GM21526 (cell line): ENCODE results near the gene ACSF3.
"Not testable (repeated sequence)": the region's sequence is repeated elsewhere in the genome, so short reads cannot be mapped to it uniquely, and the experiment has no call there.

Source experiments
- ATAC-seq: cut with Tn5 transposase; IDR thresholded peaks from one replicate; pipeline ENCODE4 v1.9.1; 2021; ENCODE audit warnings: moderate library complexity; ENCODE audit not compliant: unreplicated experiment, low FRiP score

Gene ACSF3

GRCh38 chr16:89055313-89055712 lies 38.3 kb upstream of the ACSF3 start:
- ATAC-seq, result no peak

GRCh38 chr16:89055894-89056555 lies 37.6 kb upstream of the ACSF3 start:
- ATAC-seq, result no peak

GRCh38 chr16:89056592-89056991 lies 37.1 kb upstream of the ACSF3 start:
- no peak for ATAC-seq

- ATAC-seq, result no peak
These were observed 35.9 kb upstream of the ACSF3 start for GRCh38 chr16:89057738-89058137.

GRCh38 chr16:89058812-89059211 lies 34.8 kb upstream of the ACSF3 start:
- no peak for ATAC-seq

GRCh38 chr16:89060207-89060794 lies 33.4 kb upstream of the ACSF3 start:
- no peak for ATAC-seq

- ATAC-seq, result no peak
These were observed 32.6 kb upstream of the ACSF3 start for GRCh38 chr16:89061086-89061485.

- ATAC-seq, result no peak
These were observed 31.9 kb upstream of the ACSF3 start for GRCh38 chr16:89061590-89062380.

- no peak for ATAC-seq
These were observed 31.0 kb upstream of the ACSF3 start for GRCh38 chr16:89062389-89063345.

- no peak for ATAC-seq
These were observed 29.8 kb upstream of the ACSF3 start for GRCh38 chr16:89063768-89064320.

- ATAC-seq, result no peak
These were observed 28.8 kb upstream of the ACSF3 start for GRCh38 chr16:89064606-89065457.

GRCh38 chr16:89065458-89065822 lies 28.2 kb upstream of the ACSF3 start:
- no peak for ATAC-seq

- no peak for ATAC-seq
These were observed 26.9 kb upstream of the ACSF3 start for GRCh38 chr16:89066721-89067120.

GRCh38 chr16:89067677-89068443 lies 25.8 kb upstream of the ACSF3 start:
- no peak for ATAC-seq

- ATAC-seq, result not testable (repeated sequence)
These were observed 24.6 kb upstream of the ACSF3 start for GRCh38 chr16:89068814-89069616.

- ATAC-seq, result no peak
These were observed 23.7 kb upstream of the ACSF3 start for GRCh38 chr16:89069920-89070319.

- no peak for ATAC-seq
These were observed 23.1 kb upstream of the ACSF3 start for GRCh38 chr16:89070590-89070989.
